BJ (cell line): Measurements from ENCODE around the gene PTGFRN. TPM values are rescaled to one million over a fixed set of nuclear protein-coding genes. Genes with fewer than 3 reads are reported as not detected.

Experiments used
- CTCF ChIA-PET: fragments of 350-600 bp; formaldehyde crosslinking; extraction: SDS; loops from one replicate; lab custom pipeline; 2021; ENCODE audit warnings: antibody characterized with exemption, inconsistent platforms; lab: Yijun Ruan, JAX
- POLR2A ChIA-PET: fragments of 300-600 bp; sonication (Branson Sonifier 250); formaldehyde crosslinking; extraction: SDS; loops from one replicate; lab custom pipeline; 2021; ENCODE audit warnings: antibody characterized with exemption; lab: Charles Lee
- DNase-seq: peaks from one replicate; pipeline ENCODE4 v3.0.0-alpha.2; 2011; ENCODE audit warnings: low read depth
- H3K27me3 ChIP-seq: 2 replicates; pipeline ENCODE4 v1.6.0; 2011; ENCODE audit warnings: low read length; ENCODE audit not compliant: control insufficient read depth, insufficient read depth
- H3K36me3 ChIP-seq: 2 replicates; pipeline ENCODE4 v1.5.1; 2011; ENCODE audit warnings: low read length; ENCODE audit not compliant: control insufficient read depth, insufficient read depth
- H3K4me3 ChIP-seq: 2 replicates; pipeline ENCODE4 v1.5.1; 2011; ENCODE audit warnings: low read depth, mild to moderate bottlenecking, control low read depth, low read length
- polyA plus RNA-seq: library from polyadenylated mRNA; depleted of rRNA; stranded (reverse); fragments of >200 nt; gene quantifications from 2 replicates; pipeline ENCODE4 v1.2.3, GENCODE V29; 2011
- TF ChIP-seq, protein P1 (sequence below): IDR thresholded peaks from 2 replicates; pipeline ENCODE4 v1.5.1; 2011; ENCODE audit warnings: low read depth, mild to moderate bottlenecking, control low read depth, inconsistent platforms, low read length, moderate library complexity; ENCODE audit not compliant: insufficient read depth

PTGFRN gene
- polyA plus RNA-seq, 1 experiment, result 3.1 TPM

GRCh38 chr1:116916002-116916401 is 6.3 kb downstream of the PTGFRN start:
- no peaks in the 10 kb centered on the region for H3K36me3 ChIP-seq
- H3K27me3 ChIP-seq, result peaks cover 9% of the 10 kb centered on the region
- ChIA-PET POLR2A (no interaction called here), CTCF (no interaction called here)
- no peak overlapping the region for H3K4me3 ChIP-seq
- DNase-seq, result no peak
- TF ChIP-seq, protein P1, sequence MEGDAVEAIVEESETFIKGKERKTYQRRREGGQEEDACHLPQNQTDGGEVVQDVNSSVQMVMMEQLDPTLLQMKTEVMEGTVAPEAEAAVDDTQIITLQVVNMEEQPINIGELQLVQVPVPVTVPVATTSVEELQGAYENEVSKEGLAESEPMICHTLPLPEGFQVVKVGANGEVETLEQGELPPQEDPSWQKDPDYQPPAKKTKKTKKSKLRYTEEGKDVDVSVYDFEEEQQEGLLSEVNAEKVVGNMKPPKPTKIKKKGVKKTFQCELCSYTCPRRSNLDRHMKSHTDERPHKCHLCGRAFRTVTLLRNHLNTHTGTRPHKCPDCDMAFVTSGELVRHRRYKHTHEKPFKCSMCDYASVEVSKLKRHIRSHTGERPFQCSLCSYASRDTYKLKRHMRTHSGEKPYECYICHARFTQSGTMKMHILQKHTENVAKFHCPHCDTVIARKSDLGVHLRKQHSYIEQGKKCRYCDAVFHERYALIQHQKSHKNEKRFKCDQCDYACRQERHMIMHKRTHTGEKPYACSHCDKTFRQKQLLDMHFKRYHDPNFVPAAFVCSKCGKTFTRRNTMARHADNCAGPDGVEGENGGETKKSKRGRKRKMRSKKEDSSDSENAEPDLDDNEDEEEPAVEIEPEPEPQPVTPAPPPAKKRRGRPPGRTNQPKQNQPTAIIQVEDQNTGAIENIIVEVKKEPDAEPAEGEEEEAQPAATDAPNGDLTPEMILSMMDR, result no peak

DNA sequence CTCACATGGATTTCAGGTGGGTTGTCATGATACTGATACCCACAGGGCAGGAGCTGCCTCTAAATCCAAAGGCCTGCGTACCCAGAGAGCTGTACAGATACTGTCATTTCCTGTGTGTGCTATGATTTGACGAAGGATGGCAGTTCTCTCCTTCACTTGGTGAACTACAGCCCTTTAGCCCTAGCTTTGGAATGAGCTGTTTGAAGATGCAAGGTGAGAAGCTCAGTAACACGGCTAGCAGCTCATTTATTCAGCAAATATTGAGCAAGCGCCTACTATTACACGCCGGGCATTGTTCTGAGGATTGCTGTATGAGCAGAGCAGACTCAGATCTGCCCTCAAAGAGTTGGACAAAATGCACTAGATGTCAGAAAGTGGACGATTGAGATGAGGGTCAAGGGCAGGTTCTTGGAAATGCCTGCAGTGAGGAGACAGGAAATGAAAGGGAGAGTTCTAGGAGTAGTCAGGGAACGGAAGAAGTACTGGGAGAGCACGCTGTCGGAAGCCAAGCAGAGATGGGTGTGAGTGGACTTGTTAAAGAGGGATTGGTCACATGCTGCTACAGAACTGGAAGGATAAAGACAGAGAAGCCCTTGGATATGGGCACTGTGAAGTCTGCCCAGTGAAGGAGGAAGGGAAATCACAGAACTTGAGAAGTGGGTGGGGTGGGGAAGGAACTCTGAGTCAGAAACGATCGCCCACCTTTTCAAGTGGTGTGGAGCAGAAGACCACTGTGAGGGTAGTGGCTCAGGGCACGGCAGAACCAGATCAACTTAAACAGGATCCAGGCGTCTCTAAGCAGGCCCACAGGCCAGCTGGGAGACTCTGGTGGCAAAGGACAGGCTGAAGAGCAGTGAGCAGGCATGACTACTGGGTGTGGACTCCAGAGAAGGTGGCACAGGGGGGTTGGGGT is 7.1 kb downstream of the PTGFRN start:
- H3K36me3 ChIP-seq, result no peaks in the 10 kb centered on the region
- ChIA-PET CTCF (no interaction called here), POLR2A (no interaction called here)
- TF ChIP-seq, protein P1, result no peak
- no peak for DNase-seq
- no peak overlapping the region for H3K4me3 ChIP-seq
- H3K27me3 ChIP-seq, result peaks cover 3% of the 10 kb centered on the region

DNA sequence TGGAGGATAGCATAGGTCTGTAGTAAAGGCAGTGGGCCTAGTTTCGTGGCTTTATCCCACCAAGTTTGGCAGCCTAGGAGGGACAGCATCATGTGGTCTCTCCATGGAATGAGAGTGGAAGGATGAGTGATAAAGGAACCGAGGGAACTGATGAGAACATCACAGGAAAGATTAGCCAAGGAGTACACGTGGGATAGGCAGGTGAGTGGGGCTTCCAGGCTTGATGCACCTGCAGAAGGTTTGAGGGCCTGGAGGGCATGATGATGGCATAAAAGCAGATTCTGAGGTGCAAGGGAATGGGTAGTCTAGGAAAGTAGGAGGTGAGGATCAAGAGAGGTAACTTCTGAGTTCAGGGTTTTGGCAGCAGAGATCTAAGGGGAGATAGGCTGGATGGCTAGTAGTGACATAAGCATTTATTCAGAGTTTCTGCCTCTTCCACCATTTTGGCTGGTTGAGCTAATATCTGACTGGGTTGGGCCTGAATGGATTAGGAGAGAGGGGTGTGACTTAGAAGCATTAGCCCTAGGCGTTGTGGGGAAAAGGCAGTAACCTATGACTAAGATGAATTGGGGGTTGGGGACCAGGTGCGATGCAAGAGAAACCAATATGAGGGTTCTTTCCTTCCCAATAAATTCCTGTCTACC is 9.1 kb downstream of the PTGFRN start:
- Histone ChIP-seq H3K4me3 (no peak overlapping the region), H3K27me3 (peaks cover 3% of the 10 kb centered on the region; the same call in 1 of the 2 replicates), H3K36me3 (no peaks in the 10 kb centered on the region)
- TF ChIP-seq, protein P1, result no peak
- CTCF ChIA-PET, result no interaction called here
- DNase-seq, result no peak
- POLR2A ChIA-PET, result no interaction called here

DNA sequence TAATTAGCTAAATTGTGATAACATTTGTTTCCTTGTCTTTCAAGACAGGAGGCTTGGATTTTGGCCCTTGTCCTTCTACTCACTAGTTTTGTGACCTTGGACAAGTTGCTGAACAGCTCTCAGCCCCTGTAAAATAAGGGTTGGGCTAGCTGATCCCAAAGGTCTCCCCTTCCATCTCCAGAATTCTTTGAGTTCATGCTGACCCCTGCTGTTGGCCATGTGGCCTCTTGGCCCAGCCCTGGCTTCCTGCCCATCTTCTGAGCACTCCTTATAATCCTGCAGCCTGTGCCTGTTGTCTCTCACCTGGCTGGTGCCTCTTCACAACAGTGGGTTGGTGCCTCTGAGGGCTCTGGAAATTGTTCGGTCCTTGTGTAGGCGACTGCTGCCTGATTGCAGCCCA is 10.1 kb downstream of the PTGFRN start:
- Histone ChIP-seq H3K36me3 (no peaks in the 10 kb centered on the region), H3K27me3 (peaks cover 3% of the 10 kb centered on the region; the same call in 1 of the 2 replicates), H3K4me3 (no peak overlapping the region)
- TF ChIP-seq, protein P1, result no peak
- no peak for DNase-seq
- CTCF ChIA-PET, result interaction anchor here (0.7 to 1.3 kb wide), 2 partner anchors 24 to 182 kb away, joined by 3 read pairs; no protein-coding TSS in a partner anchor
- POLR2A ChIA-PET, result no interaction called here

DNA sequence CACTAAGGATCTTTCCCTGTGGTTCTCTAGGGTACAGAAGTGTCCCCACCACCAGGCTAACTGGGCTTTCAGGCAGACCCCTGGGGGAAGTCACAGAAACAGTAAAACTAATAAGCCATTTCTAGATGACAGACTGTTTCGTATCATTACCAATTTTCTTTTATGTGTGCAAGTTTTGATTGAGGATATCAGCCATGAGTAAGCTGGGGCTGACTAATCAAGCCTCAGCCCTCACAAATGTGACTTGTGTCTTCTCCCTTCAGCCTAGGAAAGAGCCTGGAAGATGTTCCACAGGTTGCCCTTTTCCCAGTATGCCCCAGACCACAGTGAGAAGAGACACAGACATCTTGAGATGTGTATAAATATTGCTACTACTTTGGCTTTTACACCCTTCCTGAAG is 10.5 kb downstream of the PTGFRN start:
- CTCF ChIA-PET, result interaction anchor here (0.6 to 1.3 kb wide), 2 partner anchors 9 to 23 kb away, joined by 3 read pairs; no protein-coding TSS in a partner anchor

More for the DNA sequence above, 10.5 kb downstream of the PTGFRN start:
- no peak for DNase-seq
- TF ChIP-seq, protein P1, result no peak
- Histone ChIP-seq H3K4me3 (no peak overlapping the region), H3K27me3 (peaks cover 2% of the 10 kb centered on the region; the same call in 1 of the 2 replicates), H3K36me3 (no peaks in the 10 kb centered on the region)
- POLR2A ChIA-PET, result no interaction called here
